Measurements from ENCODE around the gene ADAP2.
"Not testable (repeated sequence)": the region's sequence is repeated elsewhere in the genome, so short reads cannot be mapped to it uniquely, and the experiment has no call there.

ADAP2 gene

GRCh38 chr17:30930495-30930894 lies 8.8 kb downstream of the ADAP2 start:
- no peak for DNase-seq (ENCODE audit: low read depth)

- not testable (repeated sequence) for DNase-seq (ENCODE audit: low read depth)
Measured at GRCh38 chr17:30931582-30931981, 9.8 kb downstream of the ADAP2 start.

- DNase-seq (ENCODE audit: low read depth) = no peak
Measured at GRCh38 chr17:30933966-30934365, 12.2 kb downstream of the ADAP2 start.

GRCh38 chr17:30939051-30939689 lies 17.4 kb downstream of the ADAP2 start:
- DNase-seq (ENCODE audit: low read depth) = no peak

- DNase-seq (ENCODE audit: low read depth) = no peak
Measured at GRCh38 chr17:30942308-30943079, 20.7 kb downstream of the ADAP2 start.

GRCh38 chr17:30947796-30948195 lies 26.1 kb downstream of the ADAP2 start:
- DNase-seq (ENCODE audit: low read depth) = no peak

GRCh38 chr17:30950189-30950588 lies 28.4 kb downstream of the ADAP2 start:
- DNase-seq (ENCODE audit: low read depth) = no peak

GRCh38 chr17:30950669-30951399 lies 29.1 kb downstream of the ADAP2 start:
- DNase-seq (ENCODE audit: low read depth) = no peak

- no peak for DNase-seq (ENCODE audit: low read depth)
Measured at GRCh38 chr17:30952638-30953393, 31.1 kb downstream of the ADAP2 start.

- no peak for DNase-seq (ENCODE audit: low read depth)
Measured at GRCh38 chr17:30954046-30954830, 32.5 kb downstream of the ADAP2 start.

GRCh38 chr17:30956764-30957374 lies 35.1 kb downstream of the ADAP2 start:
- DNase-seq (ENCODE audit: low read depth) = no peak

- DNase-seq (ENCODE audit: low read depth) = no peak
Measured at GRCh38 chr17:30957741-30958140, 36.0 kb downstream of the ADAP2 start.

- DNase-seq (ENCODE audit: low read depth) = no peak
Measured at GRCh38 chr17:30958187-30958586, 36.4 kb downstream of the ADAP2 start.

GRCh38 chr17:30961209-30962188 lies 39.8 kb downstream of the ADAP2 start:
- no peak for DNase-seq (ENCODE audit: low read depth)

- not testable (repeated sequence) for DNase-seq (ENCODE audit: low read depth)
Measured at GRCh38 chr17:30964312-30964711, 42.6 kb downstream of the ADAP2 start.

GRCh38 chr17:30964876-30965275 lies 43.1 kb downstream of the ADAP2 start:
- no peak for DNase-seq (ENCODE audit: low read depth)

- DNase-seq (ENCODE audit: low read depth) = no peak
Measured at GRCh38 chr17:30965686-30966085, 43.9 kb downstream of the ADAP2 start.

- not testable (repeated sequence) for DNase-seq (ENCODE audit: low read depth)
Measured at GRCh38 chr17:30967911-30968310, 46.2 kb downstream of the ADAP2 start.

- no peak for DNase-seq (ENCODE audit: low read depth)
Measured at GRCh38 chr17:30969989-30970830, 48.5 kb downstream of the ADAP2 start.

Measured in stimulated activated CD8-positive, alpha-beta memory T cell treated with anti-CD3 and anti-CD28 coated beads, Interleukin-15, amount 100 ng/mL, for 1 hour (primary cell).